Measurements from ENCODE around the gene MAIP1. TPM values are rescaled to one million over a fixed set of nuclear protein-coding genes. Genes with fewer than 3 reads are reported as not detected.

MAIP1 gene
- polyA plus RNA-seq, 1 of the 3 experiments (the other 2 are of a cell fraction) = 11.5 TPM

GRCh38 chr2:199914372-199914958 is 40.9 kb upstream of the MAIP1 start:
- Histone ChIP-seq H3K27ac (ENCODE audit: low read depth in 2 of 2, low read length in 1 of 2) (no peak overlapping the region), H3K4me3 (ENCODE audit: low read depth in 2 of 2, low read length in 1 of 2) (no peak overlapping the region), H4K20me1 (ENCODE audit: insufficient read depth) (peaks cover 16% of the 10 kb centered on the region), H3K9ac (no peak overlapping the region), H3F3A (replicated peaks; ENCODE audit: insufficient read depth) (peaks cover 9% of the 10 kb centered on the region), H3K9me2 (no peaks in the 10 kb centered on the region), H3K4me2 (0 out of 2 replicates have a peak overlapping the region, but pooled peaks have one; percentile 5), H2AFZ (ENCODE audit: low read depth) (no peak overlapping the region), H3K27me3 (ENCODE audit: insufficient read depth) (no peaks in the 10 kb centered on the region), H3K79me2 (ENCODE audit: insufficient read depth) (peaks cover 76% of the 10 kb centered on the region), H3K9me3 (no peaks in the 10 kb centered on the region), H3K4me1 (ENCODE audit: control insufficient read depth in 1 of 2, insufficient read depth in 2 of 2, low read depth in 1 of 2, low read length in 1 of 2) (peaks cover 3 to 4% of the 10 kb centered on the region in 2 experiments; a peak in 3 of 4 replicates), H3K36me3 (replicated peaks in 1 of 2; ENCODE audit: control insufficient read depth in 1 of 2, insufficient read depth in 2 of 2, low read length in 1 of 2) (peaks cover 6 to 43% of the 10 kb centered on the region in 2 experiments)
- ChIA-PET POLR2A (no interaction called here), CTCF (no interaction called here)
- 91% methylated on average over 2 of the region's 2 CpGs for WGBS (ENCODE audit: low lambda C conversion rate)
- no peak for DNase-seq
- TF ChIP-seq FOSL2 (IDR thresholded peaks at IDR 0.05; ENCODE audit: borderline replicate concordance, low read depth) (no peak), USF1 (IDR thresholded peaks at IDR 0.05; ENCODE audit: borderline replicate concordance, low read depth) (no peak), USF2 (IDR thresholded peaks at IDR 0.05; ENCODE audit: borderline replicate concordance, low read depth, low read length) (no peak), MXI1 (IDR thresholded peaks at IDR 0.05; ENCODE audit: low read depth, low read length) (no peak), RCOR1 (IDR thresholded peaks at IDR 0.05; ENCODE audit: low read length) (no peak), SIN3A (IDR thresholded peaks at IDR 0.05; ENCODE audit: borderline replicate concordance, low read depth, low read length) (no peak)

- no peaks in the 10 kb centered on the region for H3K9me2 ChIP-seq
- peaks cover 3 to 4% of the 10 kb centered on the region in 2 experiments; a peak in 3 of 4 replicates for H3K4me1 ChIP-seq (ENCODE audit: control insufficient read depth in 1 of 2, insufficient read depth in 2 of 2, low read depth in 1 of 2, low read length in 1 of 2)
- peaks cover 5% of the 10 kb centered on the region for H3F3A ChIP-seq (replicated peaks; ENCODE audit: insufficient read depth)
- no peak overlapping the region for H3K27ac ChIP-seq (ENCODE audit: low read depth in 2 of 2, low read length in 1 of 2)
- peaks cover 16% of the 10 kb centered on the region for H4K20me1 ChIP-seq (ENCODE audit: insufficient read depth)
- 87% methylated on average over 2 of the region's 4 CpGs for WGBS (ENCODE audit: low lambda C conversion rate)
- peaks cover 9 to 44% of the 10 kb centered on the region in 2 experiments for H3K36me3 ChIP-seq (replicated peaks in 1 of 2; ENCODE audit: control insufficient read depth in 1 of 2, insufficient read depth in 2 of 2, low read length in 1 of 2)
- H3K9me3 ChIP-seq = no peaks in the 10 kb centered on the region
- no peak overlapping the region for H3K4me2 ChIP-seq
- no peak for DNase-seq
- POLR2A ChIA-PET = no interaction called here
- no peak overlapping the region for H3K9ac ChIP-seq
- H3K79me2 ChIP-seq (ENCODE audit: insufficient read depth) = peaks cover 92% of the 10 kb centered on the region
- no peaks in the 10 kb centered on the region for H3K27me3 ChIP-seq (ENCODE audit: insufficient read depth)
- CTCF ChIA-PET = no interaction called here
- TF ChIP-seq RCOR1 (IDR thresholded peaks at IDR 0.05; ENCODE audit: low read length) = no peak
- no peak for TF ChIP-seq FOXJ3 (CRISPR knock-in tag; IDR thresholded peaks at IDR 0.05)
- no peak for TF ChIP-seq JUND (IDR thresholded peaks at IDR 0.05)
- no peak for TF ChIP-seq NFIC (IDR thresholded peaks at IDR 0.05; ENCODE audit: borderline replicate concordance)
- TF ChIP-seq MXI1 (IDR thresholded peaks at IDR 0.05; ENCODE audit: low read depth, low read length) = no peak
- TF ChIP-seq YY1 (IDR thresholded peaks at IDR 0.05; ENCODE audit: low read depth) = no peak
- TF ChIP-seq POLR2AphosphoS5 (IDR thresholded peaks at IDR 0.05; ENCODE audit: low read depth, low read length) = no peak
- TF ChIP-seq PBX3 (IDR thresholded peaks at IDR 0.05) = no peak
- no peak for TF ChIP-seq ELF1 (IDR thresholded peaks at IDR 0.05)
- TF ChIP-seq EP300 (IDR thresholded peaks at IDR 0.05; ENCODE audit: borderline replicate concordance in 1 of 2, low read depth in 1 of 2, low read length in 1 of 2) = no peak
- no peak for TF ChIP-seq RFX5 (IDR thresholded peaks at IDR 0.05; ENCODE audit: low read length)
- no peak for TF ChIP-seq USF1 (IDR thresholded peaks at IDR 0.05; ENCODE audit: borderline replicate concordance, low read depth)
- TF ChIP-seq NRF1 (IDR thresholded peaks at IDR 0.05; ENCODE audit: low read depth, low read length) = no peak
- H3K4me3 ChIP-seq (ENCODE audit: low read depth in 2 of 2, low read length in 1 of 2) = no peak overlapping the region; a peak in 1 of 4 replicates
- no peak overlapping the region for H2AFZ ChIP-seq (ENCODE audit: low read depth)
Observed at GRCh38 chr2:199916980-199917379, 38.4 kb upstream of the MAIP1 start.
